Islet precursor cell (in vitro differentiated cells): Measurements from ENCODE around the gene KCNK2.

Experiments used
- DNase-seq: peaks from one replicate; pipeline ENCODE4 v3.0.0-alpha.2; 2018

Gene KCNK2

DNA sequence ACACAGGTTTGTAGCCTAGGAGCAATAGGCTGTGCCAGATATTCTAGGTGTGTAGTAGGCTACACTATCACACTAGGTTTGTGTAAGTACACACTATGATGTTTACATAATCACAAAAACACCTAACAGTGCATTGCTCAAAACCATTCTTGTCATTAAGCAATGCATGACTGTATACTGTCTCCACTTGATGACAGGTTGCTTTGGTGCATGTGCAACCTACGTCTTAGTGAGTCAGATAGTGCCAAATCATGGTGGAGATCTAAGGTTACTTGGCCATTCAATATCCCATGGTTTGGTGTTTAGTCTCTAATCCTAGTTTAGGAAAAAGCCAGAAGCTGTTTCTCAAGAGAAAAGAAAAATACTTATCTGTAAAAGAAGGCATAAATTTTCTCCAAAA is 181.1 kb downstream of the KCNK2 start:
- no peak for DNase-seq

DNA sequence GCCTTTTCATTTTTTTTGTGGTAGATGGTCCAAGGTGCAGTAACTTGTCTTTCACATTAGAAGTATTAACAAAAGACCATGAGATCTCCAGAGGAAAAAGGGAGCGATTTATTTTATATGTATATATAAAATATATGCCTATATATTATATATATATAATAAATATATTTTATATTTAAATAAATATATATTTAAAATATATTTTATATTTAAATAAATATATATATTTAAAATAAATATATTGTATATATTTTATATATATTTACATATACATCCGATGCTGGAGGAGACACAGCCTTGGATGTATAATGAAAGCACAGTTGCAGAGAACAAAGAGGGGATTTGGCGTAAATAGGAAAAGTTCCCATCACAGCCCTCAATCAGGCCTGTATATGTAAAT is 182.1 kb downstream of the KCNK2 start:
- no peak for DNase-seq

DNA sequence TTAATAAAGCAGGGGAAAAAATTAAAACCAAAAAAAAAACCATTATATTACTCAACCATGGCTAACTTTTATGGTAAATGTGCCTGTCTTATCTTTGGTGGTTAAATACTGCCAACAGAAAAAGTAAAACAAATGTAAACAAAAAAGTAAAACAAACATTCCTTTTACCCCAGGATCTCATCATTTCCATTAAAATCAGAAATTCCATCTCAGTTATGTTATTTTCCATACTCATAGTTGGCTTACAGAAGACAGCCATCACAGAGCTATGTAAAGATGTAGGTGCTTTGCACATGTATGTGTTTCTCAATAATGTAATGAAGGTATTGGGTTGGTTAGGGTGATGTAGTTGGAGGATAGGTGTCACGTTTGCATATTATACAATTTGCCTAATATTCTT is 185.0 kb downstream of the KCNK2 start:
- no peak for DNase-seq

DNA sequence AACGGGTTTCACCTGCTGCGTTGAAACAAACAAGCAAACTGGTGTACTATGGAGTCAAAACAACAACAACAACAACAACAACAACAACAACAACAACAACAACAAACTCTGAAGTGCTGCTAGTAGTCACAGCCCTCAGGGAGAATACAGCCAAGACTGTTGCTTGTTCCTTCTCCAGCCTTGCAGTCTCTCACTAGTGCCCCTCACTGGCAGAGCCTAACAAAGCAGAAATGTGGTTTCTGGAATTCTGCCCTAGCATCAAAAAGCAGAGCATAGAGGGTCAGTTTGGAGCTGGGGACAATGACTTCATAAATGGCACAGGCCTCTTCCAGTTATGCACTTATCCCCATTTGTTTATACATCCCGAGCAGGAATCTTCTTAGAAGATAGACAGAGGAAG is 187.4 kb downstream of the KCNK2 start:
- DNase-seq = no peak

DNA sequence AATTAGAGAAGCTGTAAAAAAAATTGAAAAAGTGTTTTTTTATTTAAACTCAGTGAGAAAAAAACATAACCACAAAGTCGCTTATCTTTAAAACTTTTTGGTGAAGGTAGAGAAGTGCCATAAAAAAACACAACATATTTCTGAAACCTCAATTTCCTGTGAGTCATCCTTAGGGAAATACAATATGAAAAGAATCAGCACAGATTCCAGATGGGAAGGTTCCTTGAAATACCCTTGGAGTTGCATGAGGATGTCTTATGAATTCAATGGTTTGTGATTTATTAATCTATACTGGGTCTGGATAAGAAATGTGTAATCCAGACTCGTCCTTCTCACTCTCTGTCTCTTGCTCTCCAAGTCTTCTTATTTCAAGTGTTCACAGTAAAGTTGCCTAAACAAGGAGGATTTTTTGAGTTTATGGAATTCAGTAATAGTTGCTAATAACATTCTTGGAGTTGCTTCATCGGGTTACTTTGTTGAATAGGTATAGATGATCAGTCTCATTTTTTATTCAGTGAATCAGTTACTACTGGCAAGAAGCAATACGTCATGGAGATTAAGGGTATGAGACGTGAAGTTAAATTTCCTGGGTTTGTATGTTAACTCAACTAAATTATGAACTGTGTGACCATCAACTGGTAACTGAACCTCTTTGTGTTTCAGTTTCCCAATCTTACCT is 191.4 kb downstream of the KCNK2 start:
- no peak for DNase-seq

DNA sequence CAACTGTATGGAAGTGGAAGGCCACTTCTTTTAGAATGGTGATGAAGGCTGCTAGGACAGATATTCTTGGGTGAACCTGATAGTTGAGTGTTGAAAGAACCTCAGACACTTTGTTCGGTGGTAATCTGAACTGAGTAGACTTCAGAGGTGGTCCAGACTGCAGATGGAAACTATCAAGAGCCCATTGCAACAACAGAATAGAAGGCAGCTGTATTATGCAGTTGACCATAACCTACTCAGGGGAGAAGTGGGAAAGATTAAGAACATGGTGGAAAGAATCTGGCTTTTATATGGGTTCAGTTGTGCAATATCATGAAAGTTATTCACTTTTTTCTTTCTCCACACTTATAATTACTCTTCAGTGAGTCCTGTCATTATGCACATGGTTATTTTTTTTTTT is 194.0 kb downstream of the KCNK2 start:
- DNase-seq = no peak

DNA sequence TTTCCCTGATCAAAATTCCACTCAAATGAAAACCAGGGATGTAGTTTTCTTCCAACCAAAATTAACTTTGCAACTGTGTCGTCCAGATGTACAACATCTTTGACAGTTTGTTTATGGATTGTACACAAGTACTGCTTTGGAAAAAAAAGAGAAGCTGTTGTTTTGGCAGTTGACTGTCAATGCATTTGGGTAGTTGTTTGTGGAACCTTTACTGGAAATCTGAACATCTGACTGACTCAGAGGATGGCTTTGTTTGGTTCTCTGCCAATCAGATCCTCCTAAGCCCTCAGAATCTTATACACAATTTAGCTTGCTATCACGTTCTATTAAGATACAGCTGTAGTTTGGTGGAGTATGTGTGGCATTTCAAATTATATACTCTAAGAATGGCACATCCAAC is 195.0 kb downstream of the KCNK2 start:
- no peak for DNase-seq

DNA sequence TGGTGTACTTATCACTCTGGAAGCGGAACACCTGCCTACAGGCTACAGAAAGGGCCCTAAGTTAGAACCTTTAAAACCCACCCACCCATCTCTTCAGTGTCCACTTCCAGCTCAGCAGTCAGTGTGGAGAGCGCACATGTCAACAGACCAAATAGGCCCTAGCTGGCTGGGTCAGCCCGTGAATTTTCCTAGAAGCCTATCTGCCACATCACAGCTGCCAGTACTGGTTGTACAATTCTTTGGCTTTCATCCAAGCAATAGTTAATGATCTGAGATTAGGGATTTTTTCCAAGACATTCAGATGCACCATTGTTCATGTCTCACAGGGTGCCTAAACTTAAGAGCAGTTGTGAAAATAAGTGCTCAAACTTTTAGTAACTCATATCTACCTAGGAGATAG is 197.1 kb downstream of the KCNK2 start:
- DNase-seq = no peak

DNA sequence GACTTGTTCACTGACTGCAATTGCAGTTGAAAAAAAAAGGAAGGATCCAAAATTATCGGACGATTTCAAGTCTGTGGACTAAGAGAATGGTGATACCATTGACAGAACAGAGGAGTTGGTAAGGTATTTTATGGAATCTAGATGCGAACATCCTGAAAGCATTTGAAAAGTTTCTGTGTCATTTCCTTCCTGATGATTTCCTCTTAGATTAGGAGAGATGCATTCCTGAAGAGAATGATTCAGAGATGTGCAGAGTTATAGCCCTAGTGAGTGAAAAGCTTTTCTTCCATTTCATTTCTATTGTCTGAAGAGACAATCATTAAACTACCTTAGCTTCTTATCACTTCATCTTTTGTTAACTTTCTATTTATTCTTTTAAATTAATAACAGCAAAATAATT is 200.0 kb downstream of the KCNK2 start:
- DNase-seq = no peak

DNA sequence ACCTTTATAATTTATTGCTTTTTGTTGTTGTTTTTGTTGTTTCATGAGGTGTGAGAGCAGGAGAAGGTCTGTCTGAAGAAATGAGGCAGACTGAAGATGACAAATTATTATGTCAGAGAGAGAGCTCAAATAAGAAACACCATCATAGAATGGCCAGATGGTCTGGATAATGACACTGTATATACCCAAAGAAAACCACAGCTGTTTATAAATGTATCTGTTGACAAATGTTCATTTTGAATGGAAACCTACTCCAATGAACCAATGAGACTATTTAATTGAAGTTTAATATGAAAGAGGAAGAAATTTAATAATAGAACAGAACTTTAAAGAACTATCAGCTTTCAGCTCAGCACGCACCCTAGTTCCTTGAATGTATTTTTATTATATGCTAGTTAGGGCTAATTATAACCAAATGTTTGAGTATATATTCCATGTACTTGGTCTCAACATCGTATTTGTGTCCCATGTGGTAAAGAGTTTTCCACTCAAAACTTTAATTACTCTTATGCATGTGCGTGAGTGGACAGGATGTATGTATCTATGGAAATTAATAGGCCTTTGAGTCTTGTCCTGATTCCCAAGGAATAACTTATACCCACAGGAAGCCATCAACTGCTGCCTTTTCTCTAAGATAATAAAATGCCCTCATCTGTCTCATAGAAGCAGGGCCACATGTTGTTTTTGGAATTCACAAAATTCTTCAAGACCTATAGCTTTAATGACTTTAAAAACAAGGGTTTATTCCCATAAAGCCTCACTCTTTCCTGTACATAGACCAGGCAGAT is 202.7 kb downstream of the KCNK2 start:
- DNase-seq = no peak
